HG03060 (cell line): ENCODE results near the gene ADGRF3.
"Not testable (repeated sequence)": the region's sequence is repeated elsewhere in the genome, so short reads cannot be mapped to it uniquely, and the experiment has no call there.

ENCODE experiments used
- ATAC-seq: cut with Tn5 transposase; IDR thresholded peaks from one replicate; pipeline ENCODE4 v1.9.1; 2021; ENCODE audit warnings: low read depth, moderate number of reproducible peaks; ENCODE audit not compliant: unreplicated experiment

The ADGRF3 gene

GRCh38 chr2:26324903-26325302 is 21.7 kb downstream of the ADGRF3 start:
- ATAC-seq: no peak

DNA sequence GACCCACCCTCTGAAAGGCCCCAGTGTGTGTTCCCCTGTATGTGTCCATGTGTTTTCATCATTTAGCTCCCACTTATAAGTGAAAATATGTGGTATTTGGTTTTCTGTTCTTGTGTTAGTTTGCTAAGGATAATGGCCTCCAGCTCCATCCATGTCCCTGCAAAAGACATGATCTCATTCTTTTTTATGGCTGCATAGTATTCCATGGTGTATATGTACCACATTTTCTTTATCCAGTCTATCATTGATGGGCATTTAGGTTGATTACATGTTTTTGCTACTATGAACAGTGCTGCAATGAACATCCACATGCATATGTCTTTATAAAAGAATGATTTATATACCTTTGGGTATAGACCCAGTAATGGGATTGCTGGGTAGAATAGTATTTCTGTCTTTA is 22.1 kb downstream of the ADGRF3 start:
- not testable (repeated sequence) for ATAC-seq

DNA sequence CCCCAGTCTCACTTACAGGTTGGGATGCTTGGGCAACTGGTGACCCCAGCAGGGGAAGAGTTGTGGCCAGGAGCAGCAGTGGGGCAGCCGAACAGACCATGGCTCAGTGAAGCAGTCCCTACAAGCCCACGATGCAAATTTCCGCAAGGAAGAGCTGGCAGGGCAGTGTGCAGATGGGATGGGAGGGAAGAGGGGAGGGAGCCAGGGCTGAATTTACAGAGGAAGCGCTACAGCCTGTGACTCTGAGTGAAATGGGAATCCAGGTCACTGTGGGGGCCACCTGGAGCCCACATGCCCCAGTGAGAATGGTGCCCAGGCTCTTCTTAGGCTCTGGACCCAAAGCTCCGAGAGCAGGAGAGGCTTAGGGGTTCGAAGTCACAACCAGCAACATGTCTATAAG is 27.6 kb downstream of the ADGRF3 start:
- no peak for ATAC-seq

DNA sequence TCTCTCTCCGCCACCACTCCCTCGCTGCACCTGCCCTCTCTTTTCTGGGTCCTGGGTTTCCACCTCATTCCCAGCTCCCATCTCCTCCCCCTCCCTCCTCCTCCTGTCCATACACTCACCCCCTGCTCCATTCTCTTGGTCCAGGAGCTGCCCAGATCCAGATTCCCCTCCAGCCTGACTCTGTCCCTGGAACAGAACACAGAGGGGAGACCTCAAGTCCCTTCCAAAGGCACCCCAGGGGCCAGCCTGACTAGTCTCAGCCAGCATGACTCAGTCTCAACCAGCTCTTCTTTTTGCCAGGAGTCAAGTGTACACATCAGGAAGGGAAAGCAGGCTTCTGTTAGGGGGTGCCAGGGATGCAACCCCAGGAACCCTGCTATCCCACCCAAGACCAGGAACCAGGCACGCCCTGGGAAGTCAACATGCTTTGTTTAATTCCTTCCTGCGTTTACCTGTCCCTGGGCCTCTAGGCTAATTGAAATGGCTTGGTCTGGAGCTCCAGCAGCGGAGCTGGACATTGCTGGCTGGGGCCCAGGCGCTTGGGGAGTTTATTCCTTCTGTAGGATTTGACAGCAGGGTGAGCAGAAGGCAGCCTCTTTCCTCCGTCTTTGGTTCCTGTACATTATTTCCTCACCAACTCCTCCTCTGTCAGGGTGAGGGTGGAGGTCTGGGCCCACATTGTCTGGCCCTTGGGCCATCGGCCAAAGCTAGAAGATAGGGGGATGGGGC is 29.0 kb downstream of the ADGRF3 start:
- no peak for ATAC-seq

DNA sequence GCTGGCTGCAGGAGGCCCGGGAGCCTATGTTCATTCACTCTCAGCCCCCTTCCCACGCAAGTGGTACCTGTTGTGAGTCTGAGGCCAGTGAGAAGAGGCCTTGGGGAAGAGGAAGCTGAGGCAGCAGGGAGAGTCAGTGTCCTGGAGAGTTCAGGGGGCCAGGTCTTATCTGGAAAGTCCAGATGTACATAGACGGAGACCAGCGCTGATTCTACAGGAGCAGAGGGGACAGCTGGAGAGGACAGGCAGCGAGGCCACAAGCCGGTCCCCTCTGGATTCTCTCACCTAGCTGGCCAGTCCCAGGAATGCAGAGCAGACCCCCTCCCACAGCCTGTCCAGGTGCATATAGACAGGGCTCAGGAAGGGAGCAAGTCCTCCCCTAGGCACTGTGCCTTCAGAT is 29.7 kb downstream of the ADGRF3 start:
- ATAC-seq: no peak

DNA sequence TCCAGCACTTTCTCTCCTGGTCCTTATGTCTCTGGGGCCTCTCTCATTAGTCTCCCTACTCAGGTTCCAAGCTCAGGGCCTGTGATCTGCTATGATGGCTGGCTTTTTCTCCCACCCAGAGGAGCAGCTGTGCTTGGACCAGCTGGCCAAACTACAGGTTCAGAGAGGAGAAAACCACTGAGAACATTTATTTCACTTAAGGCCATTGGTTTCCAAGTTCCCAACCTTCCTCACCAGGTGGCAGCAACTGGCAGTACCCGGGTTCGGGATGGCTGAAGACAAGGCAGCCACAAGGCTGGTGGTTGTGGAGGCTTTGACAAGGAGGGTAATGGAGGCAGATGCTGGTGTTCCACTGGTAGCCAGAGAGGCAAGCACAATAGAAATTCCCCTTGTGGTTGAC is 30.5 kb downstream of the ADGRF3 start:
- no peak for ATAC-seq

- no peak for ATAC-seq
Observed at GRCh38 chr2:26314243-26314642, 32.3 kb downstream of the ADGRF3 start.

- ATAC-seq: no peak
Observed at GRCh38 chr2:26313446-26313845, 33.1 kb downstream of the ADGRF3 start.

- ATAC-seq: no peak
Observed at GRCh38 chr2:26312471-26312870, 34.1 kb downstream of the ADGRF3 start.

GRCh38 chr2:26309921-26310320 is 36.7 kb downstream of the ADGRF3 start:
- ATAC-seq: no peak

- no peak for ATAC-seq
Observed at GRCh38 chr2:26305540-26305939, 41.0 kb downstream of the ADGRF3 start.

DNA sequence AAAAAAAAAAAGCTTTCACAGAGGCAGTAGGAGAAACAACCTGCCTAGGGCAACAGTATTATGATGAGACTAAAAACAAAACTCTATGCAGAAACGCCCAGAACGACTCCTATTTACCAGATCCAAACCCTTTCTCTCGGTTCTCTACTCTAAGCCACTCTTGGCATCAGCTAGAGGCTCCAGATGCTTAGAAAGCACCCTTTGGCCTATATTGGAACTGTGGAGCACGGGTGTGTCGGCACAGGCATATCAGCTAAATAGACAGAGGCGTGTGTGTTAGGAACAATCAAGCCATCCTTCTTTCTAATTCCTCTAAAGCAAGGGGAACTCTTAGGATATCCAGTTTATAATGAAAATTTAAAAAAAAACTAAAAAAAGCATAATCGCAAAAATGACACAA is 41.5 kb downstream of the ADGRF3 start:
- not testable (repeated sequence) for ATAC-seq

DNA sequence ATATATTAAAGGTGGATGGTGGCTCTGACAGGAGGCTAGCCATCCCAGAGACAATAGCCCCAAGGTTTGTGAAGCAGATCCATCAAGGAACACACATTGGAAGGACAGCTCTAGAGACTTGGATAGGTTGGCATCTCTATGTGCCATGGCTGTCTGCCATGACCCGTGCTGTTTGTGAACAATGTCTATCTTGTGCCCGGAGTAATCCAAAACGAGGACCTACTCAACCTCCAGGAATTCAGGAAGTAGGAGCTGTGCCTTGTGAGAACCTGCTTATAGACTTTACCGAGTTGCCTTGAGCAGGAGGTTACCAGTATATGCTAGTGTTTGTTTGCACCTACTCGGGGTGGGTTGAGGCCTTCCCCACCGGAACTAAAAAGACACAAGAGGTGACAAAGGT is 43.7 kb downstream of the ADGRF3 start:
- no peak for ATAC-seq

GRCh38 chr2:26300234-26300925 is 46.2 kb downstream of the ADGRF3 start:
- ATAC-seq: no peak

- ATAC-seq: no peak
Observed at GRCh38 chr2:26299471-26300101, 47.0 kb downstream of the ADGRF3 start.

DNA sequence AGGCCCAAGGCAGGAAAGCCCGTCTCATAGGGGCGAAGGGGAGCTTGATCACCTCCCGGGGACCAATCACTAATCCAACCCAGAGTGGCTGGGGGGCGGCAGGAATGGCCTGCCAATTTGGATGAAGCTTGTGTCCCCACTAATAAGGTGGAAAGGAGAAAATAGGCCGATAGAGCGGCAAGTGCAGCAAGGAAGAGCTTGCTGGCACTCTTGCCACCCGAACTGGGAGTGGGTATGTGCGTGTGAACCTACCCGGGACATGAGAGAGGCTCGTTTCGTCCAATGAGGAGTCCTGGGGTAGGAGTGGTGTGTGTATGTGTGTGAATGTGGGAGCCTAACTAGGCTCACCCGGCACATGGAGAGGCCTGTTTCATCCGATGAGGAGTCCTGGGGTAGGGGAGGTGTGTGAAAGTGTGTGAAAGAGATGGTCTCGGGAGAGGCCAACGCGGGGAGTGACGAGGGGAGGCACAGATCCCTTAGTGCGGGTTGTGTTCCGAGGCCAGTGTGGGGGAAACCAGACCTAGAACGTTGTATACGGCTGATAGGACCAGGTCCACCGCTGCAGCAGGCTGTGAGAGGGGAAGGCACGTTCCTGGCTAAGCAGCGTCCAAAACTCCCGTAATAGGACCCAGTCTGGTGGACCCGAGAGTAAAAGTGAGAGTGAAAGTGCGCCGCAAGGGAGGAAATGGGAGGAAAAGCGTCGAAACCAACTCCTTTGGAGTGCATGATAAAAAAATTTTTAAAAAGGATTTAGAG is 47.8 kb downstream of the ADGRF3 start:
- no peak for ATAC-seq

- ATAC-seq: no peak
Observed at GRCh38 chr2:26298286-26298637, 48.3 kb downstream of the ADGRF3 start.

GRCh38 chr2:26297061-26297460 is 49.5 kb downstream of the ADGRF3 start:
- no peak for ATAC-seq

- no peak for ATAC-seq
Observed at GRCh38 chr2:26295511-26295910, 51.1 kb downstream of the ADGRF3 start.

GRCh38 chr2:26292646-26293045 is 53.9 kb downstream of the ADGRF3 start:
- no peak for ATAC-seq

DNA sequence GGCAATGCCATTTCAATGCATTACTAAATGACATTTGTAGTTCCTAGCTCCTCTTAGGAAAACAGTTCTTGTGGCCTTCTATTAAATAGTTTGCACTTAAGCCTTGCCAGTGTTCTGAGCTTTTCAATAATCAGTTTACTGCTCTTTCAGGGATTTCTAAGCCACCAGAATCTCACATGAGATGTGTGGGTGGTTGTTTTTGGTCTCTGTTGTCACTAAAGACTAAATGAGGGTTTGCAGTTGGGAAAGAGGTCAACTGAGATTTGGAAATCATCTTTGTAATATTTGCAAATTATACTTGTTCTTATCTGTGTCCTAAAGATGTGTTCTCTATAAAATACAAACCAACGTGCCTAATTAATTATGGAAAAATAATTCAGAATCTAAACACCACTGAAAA is 56.6 kb downstream of the ADGRF3 start:
- ATAC-seq: no peak
